ENCODE results near the gene TEK.

Gene TEK

DNA sequence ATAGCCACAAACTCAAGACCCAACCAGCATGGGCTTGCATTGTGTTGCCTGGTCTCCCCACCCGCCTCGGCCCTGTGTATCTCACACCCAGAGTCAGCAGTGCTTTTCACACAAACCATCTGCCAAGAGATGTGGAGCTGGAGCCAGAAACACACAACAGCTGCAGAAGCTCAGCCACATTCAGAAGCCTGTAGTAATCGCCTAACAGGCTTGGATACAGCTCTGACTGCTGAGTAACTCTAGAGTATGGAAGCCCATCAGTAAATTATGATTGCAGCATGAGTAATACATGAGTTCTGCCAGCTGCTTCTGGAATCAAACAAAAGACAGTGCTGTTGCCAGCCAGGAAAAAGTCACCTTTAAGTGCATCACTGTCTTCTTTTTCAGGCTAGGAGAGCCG is 16.0 kb downstream of the TEK start:
- no peak for DNase-seq

DNA sequence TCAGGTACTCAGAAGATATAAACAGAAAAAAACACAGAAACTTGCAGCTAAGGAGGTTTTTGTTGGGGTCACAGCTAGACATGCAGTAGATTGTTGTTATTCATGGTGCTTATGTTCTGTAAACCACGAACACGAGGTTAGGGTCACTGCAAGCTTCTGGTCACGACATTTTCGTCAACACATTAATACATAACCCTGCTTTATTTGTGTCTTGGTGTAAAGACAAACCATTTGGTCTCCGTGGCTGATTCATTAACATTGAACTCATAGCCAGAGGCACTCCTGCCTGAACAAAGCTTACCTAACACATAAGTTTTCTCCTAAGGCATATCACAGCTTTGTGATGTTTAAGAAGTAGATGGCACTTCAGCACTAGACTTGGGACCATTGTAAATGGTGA is 16.9 kb downstream of the TEK start:
- no peak for DNase-seq

DNA sequence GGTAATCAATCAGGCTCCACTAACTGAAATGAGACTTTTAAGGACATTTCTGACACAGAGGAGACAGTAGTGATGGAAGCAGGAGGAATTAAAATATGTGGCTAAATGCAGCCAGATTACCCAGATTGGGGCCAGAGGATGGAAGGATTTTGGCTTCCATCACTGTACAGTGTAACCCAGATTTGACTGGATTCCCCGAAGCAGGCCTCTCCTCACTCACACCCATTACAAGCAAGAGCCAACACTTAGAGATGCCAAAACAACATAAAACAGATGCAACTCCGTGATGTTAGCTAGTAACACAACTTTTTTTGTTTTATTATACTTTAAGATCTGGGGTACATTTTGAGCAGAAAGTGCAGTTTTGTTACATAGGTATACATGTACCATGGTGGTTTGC is 17.6 kb downstream of the TEK start:
- DNase-seq = no peak

DNA sequence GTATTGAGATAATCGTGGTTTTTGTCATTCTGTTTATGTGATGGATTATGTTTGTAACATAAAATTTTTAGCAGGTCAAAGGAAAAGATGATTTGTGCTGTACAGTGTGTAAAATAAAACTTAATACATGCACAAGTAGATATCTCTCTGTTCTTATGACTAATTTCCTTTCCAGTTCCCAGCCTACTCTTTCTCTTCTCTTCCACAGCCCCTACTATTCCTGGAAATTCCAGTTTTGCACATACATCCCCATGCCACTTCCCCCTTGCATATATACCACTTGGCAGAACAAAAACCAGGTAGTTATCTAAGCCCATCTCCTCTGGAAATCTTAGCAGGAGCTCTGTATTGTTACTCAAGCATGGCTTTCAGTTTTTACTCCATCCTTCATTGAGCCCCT is 20.2 kb downstream of the TEK start:
- DNase-seq = no peak

DNA sequence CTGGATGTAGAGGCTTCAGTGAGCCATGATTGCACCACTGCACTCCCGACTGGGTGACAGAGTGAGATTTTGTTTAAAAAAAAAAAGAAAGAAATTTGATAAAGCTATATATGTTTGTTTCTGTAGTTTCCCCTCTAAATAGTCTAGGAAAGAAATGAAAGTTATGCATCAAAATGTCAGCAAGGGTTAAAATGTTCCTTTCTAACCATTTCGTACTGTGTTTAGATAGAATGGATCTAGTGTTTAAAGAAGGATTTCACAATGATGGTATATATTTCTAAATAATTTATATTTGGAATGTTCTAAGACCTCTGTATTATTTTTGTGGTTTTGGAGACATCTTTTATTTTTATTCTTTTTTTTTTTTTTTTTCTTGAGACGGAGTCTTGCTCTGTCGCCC is 22.7 kb downstream of the TEK start:
- DNase-seq = no peak

DNA sequence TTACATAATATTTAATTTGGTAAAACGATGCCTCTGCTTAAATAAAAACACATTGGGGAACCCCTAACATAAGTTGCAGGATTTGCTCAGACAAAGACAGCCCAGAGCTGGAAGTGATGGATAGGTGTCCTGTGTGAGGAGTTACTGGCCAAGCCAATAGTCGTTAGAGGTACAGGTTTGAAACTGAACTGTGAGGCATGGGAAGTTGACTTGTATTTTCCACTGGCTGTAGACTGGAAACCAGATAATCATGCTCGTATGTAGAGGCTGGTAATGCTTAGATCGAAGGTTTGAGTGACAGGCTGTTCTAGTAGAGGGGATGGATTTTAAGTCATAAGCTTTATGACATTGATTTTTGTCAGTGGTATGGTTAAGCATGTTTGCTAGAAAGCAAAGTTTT is 24.8 kb downstream of the TEK start:
- no peak for DNase-seq

DNA sequence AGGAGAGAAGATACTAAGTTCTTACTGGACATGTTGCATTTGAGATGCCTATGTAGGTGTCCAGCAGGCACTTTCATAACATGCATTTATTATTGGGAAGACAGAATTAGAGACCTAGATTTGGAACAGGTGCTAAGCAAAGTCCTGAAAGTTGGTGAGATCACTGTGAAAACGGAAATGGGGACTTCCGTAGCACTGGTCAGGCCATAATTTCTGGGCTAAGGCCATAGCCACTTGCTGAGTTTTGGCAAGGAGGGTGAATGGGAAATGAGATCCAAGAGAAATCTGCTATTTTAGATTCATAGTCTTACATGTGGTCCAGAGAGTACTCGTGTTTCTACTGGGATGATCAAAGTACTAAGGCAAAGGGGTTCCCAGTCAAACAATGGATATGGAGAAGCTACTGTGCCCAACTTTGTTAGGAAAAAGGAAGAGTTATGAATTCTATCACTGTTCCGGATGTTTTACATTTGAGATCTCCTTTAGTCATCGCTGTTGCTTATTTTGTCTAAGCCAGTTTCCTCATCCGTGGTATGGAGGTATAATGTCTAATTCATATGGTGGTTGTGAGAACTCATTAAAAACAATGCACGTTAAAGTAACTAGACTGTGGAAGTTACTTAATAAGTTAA is 33.4 kb downstream of the TEK start:
- no peak for DNase-seq

DNA sequence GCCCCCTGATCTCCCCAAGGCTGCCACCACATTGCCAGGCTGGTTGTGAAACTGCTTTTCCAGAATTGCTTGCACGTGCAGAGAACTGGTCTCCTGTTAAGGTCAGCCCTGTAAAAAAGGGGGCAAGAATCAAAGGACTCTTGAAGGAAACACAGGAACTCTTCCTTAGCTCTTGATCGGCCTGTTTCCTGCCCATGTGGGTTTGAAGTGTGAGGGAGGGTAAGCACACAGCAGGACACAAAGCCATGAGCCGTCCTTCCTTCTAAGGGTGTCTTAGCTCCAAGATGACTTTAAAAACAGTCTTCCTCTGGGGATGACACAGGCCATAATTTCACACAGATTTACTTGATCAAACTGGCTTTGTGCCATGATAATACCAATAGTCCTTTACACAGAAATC is 36.1 kb downstream of the TEK start:
- no peak for DNase-seq

DNA sequence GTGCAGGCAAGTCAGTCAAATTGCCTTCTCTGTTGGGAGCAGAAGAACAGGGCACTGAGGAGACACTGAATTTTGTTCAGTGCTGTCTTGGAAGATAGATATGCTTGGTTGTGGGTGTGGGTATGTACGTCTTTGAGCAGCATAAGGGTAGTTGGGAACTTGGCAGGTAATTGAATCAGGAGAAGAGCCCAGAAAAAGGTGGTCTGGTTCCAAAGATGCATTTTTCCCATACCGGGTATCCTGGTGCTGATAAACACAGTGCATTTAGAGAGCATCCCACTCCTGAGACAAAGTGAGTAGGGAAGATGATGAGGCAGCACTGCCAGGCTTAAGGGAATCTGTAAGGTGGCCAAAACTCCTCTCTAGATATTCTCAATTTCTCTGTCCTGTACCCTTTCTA is 40.6 kb downstream of the TEK start:
- DNase-seq = no peak

DNA sequence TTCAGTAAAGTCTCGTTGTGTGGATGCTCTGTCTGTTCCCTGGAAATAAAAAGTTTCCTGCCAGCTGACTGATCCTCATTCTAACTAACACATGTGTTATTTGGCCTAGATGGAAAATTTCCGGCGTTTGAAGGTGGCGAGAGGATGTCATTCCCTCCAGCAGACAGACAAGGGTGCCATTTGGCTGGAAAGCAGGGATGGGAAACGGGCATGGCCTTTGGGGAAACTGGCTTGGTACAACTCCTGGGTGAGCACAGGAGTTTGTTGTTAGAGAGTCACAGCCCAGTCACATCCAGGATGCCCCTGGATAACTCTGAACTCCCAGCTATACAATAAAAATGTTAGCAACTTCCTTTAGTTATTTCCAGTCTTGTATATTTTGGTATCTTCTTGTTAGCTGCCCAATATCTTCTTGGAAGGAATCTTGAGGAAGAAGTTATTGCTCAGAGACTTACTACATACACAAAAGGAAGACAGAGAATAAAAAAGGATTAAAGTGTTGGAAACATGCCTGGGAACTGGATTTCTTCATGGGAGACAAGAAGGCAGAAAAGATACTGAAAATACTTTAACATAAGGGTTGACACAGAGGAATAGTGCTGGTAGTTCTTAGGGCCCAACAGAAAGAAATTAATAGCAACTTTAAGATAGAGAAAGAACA is 41.9 kb downstream of the TEK start:
- no peak for DNase-seq

DNA sequence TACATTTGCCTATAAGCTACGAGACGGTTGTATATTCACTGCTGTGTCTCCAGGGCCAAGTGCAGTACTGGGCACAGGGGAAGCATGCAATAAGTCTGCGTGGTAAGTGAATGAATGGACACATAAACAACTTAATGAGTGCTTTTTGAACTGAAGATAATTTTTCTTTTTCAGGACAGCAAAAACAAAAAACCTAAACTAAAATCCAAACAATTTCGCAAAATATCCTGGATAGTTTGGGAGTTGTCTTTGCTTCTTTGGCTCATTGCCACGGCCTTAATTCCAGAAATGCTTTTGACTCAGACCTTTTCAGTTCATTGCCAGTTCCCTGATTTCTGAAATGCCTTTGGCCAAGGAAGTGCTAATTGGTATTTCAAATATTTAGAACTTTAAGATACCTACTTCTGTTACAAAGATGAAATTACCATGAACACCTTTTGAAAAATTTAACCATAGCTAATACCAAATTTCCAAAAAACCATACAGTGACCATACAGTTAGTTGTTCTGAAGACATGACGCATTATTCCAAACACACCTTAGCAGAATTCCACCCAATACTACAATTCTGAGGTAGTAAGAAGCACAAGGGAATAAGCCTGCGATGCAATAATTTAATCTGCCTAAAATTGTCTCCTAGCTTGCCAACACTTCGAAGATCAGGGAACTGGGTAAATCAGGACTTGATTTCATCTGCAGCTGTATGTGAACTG is 42.8 kb downstream of the TEK start:
- no peak for DNase-seq

DNA sequence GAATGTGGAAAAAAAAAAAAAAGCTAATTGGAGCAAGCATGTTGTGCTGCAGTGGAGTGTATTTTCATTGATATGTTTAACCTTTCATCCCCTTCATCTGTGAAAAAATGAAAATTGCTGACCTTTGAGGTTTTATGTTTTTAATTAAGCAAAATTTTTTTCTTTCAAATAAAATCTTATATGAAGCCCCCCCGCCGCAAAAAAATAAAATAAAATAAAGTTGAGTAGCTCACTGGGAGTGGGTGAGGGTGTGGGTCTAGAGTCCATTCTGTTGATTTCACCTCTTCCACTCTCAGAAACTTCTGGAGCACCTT is 43.3 kb downstream of the TEK start:
- DNase-seq = no peak

DNA sequence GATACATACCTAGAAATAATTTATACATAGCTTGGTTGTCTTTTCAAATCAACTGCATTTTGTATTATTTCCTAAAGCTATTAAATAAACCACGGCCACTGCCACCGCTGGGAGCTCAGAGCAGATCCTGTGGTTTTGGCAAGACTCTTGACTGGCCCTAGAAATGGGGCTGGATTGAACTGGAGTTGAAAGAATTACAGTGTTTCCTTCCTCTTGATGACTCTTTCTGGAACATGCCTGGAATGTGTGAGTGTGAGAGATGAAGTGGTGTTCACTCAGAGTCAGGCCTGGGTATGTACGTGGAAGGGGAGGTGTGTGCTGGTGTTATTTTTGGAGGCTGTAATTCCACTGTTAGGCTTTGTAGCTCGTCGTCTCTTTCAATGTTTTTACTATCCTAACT is 45.9 kb downstream of the TEK start:
- no peak for DNase-seq

DNA sequence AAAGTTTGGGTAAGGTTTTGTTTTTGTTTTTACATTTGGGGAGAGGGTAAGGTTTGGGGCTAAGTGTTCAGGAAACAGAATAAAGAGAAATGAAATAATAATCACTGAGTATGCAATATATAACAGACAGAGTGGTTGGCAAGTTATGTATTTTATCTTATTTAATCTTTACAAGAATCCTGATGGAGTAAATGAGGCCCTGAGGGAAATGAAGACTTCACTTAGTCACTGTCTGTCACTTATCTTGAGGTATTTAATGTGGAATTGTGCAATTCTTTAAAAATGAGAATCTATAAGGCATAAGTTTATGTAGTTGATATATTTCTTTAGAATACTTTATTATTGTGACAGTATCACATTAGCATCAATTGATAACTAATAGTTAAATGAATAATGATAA is 48.1 kb downstream of the TEK start:
- DNase-seq = no peak

DNA sequence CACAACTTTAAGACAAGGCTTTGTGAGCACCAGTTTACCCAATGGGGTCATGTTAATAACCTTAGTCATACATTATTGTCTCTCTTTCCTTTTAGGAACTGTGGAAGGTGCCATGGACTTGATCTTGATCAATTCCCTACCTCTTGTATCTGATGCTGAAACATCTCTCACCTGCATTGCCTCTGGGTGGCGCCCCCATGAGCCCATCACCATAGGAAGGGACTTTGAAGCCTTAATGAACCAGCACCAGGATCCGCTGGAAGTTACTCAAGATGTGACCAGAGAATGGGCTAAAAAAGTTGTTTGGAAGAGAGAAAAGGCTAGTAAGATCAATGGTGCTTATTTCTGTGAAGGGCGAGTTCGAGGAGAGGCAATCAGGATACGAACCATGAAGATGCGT is 48.7 kb downstream of the TEK start:
- DNase-seq = no peak

DNA sequence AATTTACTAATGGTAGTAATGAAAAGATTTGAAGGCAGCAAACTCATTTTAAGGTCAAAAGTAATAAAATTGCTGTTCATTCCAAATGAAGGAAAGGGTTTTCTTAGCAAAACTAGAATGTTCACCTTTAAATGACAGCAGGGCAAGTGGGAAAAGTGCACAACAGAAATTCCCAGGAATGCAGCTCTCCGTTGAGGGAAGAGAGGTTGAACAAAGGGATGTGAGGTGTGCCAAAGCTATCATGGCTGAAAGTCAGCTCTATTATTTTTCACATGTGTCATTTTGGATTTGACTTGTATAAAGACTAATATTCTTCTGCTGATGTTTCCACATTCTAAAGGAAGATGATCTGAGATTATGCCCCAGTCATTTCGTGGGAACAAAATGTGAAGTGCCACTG is 51.6 kb downstream of the TEK start:
- DNase-seq = no peak

DNA sequence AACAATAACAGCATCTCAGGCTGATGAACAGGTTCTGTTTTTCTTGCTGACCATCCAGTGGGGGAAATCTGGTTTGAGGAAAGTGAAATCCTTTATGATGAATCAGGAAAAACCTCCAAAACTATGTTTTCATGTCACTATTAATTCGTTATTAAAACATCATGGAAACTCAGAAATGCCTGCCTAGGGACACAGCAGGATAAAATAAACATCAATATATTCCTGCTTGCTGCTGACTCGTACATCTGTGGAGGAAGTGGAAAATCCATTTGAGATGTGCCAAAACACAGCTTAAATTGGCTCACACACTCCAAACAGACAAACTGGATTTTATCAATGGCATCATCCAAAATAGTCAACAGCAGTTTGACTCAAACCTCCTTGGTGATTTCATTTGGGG is 53.0 kb downstream of the TEK start:
- no peak for DNase-seq

DNA sequence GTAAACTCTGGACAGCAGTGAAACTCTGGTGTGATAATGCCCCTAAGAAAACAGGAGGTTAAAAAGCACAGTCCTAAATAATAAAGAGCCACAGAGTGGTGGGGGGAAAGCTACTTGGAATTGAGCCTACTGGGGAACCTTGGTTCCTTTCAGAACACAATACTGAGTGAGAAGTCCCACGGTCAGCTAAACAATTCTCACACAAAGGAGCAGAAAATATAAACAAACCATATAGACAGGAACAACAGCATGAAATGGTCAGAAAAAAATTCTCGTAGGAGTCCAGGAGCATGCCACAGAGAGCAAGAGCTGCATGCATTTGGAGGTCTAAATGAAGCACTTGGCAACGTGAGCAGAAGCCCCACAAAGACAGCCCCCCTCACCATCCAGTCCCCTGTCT is 56.0 kb downstream of the TEK start:
- no peak for DNase-seq

DNA sequence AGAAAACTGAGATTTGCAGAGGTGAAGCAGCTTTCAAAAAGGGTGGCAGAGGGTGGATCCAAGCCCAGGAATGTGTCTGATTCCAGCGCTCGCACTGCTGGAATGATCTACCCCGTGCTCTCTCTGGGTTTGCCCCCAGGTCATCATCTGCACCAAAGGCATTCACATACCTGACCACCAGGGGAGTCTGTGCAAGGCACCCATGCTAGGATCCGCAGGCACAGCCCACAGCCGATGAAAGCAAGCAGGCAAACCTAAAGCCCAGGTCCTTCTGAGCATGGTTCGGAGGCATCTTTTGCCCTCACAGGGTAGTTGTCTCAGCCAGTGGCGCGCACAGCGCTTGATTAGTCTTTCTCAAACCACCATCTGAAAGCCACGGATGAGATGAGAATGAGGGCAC is 56.6 kb downstream of the TEK start:
- DNase-seq = no peak

DNA sequence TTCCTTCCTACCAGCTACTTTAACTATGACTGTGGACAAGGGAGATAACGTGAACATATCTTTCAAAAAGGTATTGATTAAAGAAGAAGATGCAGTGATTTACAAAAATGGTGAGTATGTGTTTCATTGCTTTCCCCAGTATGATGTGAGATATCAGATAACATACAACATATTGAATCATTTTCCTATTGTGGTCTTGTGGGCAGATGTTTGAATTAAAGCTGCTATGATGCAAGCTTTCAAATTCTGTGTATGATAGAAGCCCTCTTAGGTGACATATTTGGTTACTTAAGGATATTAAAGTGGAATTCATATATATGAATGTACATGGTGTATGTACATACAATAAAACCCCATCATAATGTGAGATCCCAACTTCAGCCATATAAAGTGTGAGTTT is 59.5 kb downstream of the TEK start:
- no peak for DNase-seq

DNA sequence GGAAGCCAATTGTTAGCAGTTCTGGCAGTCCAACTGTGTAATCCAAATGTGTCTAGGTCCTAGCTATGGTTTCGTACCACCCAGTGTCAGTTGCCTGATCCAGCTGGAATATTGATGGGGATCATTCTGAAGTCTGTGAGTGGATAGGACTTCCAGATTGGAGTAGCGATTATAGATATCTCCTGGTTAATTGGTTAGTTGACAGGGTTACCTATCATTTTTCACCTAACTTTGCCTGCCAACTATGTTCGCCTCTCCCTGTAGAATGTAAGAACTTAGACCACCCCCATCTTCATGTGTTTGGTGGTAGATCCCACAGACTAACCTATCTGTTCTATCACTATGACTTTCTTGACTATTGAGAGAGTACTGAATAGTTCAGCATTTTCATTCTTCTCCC is 59.9 kb downstream of the TEK start:
- no peak for DNase-seq

DNA sequence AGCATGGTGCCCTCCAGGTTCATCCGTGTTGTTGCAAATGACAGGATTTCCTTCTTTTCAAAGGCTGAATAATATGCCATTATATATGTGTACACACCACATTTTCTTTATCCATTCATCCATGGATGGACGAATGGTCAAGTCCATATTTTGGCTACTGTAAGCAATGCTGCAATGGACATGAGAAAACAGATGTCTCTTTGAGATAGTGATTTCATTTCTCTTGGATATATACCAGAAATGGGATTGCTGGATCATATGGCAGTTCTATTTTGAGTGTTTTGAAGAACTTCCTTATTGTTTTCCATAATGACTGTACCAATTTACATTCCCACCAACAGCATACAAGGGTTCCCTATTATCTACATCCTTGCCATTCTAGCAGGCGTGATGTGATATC is 67.9 kb downstream of the TEK start:
- DNase-seq = no peak

DNA sequence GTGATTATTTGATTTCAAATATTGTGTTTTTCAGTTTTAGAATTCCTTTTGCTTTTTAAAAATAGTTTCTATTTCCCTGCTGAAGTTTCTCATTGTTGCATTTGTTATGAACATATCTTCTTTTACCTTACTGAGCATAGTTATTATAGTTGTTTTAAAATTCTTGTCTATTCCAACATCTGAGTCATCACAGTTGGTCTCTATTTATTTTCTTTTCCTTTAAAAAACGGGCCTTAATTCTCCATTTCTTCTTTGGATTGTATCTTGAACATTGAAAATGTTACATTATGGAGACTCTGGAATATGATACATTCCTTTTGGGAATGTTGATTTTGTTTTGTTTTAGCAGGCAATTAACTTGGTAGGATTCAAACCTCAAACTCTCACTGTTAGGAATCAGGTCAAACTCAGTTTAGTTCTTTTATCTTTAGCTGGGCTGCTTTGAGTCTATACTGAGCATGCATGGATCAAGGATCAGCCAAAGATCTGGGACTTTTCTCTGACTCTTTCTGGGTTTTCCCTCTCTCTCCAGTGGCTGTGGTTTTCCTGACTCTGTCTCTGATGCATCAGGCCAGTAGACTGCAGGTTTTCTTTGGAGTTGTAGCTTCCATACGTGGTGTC is 70.3 kb downstream of the TEK start:
- DNase-seq = no peak

DNA sequence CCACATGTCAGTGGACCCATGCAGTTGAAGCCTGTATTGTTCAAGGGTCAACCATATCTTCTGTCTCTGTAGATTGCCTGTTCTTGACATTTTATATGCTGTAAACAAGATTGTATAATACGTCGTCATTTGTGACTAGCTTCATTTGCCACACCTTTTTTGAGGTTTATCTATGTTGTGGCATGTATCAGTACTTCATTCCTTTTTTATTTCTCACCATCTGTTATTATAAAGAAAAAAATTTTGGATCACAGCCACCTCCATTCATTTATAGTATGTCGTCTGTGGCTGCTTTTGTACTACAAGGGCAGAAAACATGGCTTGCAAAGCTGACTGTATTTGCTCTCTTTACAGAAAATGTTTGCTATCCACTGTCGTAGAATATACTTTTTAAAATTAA is 72.4 kb downstream of the TEK start:
- DNase-seq = no peak

DNA sequence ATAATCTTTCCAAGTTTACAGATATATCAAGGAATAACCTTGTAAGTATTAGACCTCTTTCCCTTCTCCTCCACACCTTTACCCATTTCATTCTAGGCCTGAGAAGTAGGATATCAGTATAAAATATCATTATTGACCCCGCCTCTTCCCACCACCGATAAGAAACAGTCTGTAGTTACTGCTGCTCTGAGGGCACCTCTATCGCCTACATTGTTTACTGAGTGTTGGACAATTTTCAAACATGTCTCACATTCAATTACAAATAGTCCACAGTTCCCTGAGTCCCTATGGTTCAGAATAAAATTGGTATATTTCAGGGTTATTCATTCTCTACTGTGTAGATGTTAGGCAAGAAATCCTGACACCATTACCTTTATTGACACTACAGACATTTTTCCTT is 73.4 kb downstream of the TEK start:
- no peak for DNase-seq

Data from activated CD4-positive, alpha-beta T cell treated with anti-CD3 and anti-CD28 coated beads for 4 hours (primary cell).